Adipose tissue (tissue), 3 donors: Measurements from ENCODE around the gene LBH. TPM values are rescaled to one million over a fixed set of nuclear protein-coding genes. Genes with fewer than 3 reads are reported as not detected.

Experiments used
- H3K27ac ChIP-seq: one replicate; pipeline ENCODE4 v1.5.1; 2013; ENCODE audit warnings: low read depth, low read length
- WGBS, 3 donors: extraction: QIAGEN DNeasy Blood & Tissue Kit; methylation state at CpG; one replicate each; pipeline ENCODE4 v1.1.7; 2013; 5-methylcytosine and 5-hydroxymethylcytosine counted together
- polyA plus RNA-seq, 3 donors: library from polyadenylated mRNA; stranded (reverse); fragments of 200-250 nt; gene quantifications; one replicate each; pipeline ENCODE4 v1.2.3, GENCODE V29; 2013
- donor health status: healthy with polysubstance abuse.
- donor health status: Bipolar disorder and iron deficiency.
- donor health status: healthy.

The LBH gene
- polyA plus RNA-seq, 3 donors, result 4.8 to 15.6 (median 12.2) TPM

DNA sequence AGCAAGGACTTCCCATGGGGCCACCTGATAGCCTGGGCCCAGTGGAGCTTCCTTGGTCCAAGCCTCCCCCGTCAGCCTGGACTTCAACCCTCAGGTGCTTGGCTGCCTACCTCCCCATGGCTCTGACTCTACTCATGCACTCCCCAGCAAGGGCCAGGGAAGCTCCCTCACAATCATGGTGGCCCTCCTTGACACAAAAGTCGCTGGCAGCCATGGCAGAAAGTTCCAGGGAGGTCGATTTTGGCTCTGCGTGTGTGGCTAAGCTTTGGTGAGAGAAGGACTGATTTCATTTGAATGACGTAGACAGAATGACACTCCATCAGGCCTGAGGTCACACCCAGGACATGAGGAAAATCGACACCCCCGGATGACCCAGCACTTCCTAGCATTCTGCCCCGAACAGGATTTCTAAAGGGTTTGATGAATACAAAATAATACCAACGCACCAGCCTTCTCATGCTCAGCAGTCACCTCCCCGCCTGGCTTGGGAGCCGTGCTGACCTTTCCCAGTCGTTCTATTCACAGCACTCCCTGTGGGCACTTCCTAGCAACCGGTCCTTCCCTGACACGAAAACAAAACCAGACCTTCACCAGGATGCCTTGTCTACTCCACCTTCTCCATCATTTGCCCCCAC lies 52.7 kb downstream of the LBH start:
- WGBS, 3 donors, result 74 to 88% (median 81%) methylated on average over 14 of the region's 14 CpGs

DNA sequence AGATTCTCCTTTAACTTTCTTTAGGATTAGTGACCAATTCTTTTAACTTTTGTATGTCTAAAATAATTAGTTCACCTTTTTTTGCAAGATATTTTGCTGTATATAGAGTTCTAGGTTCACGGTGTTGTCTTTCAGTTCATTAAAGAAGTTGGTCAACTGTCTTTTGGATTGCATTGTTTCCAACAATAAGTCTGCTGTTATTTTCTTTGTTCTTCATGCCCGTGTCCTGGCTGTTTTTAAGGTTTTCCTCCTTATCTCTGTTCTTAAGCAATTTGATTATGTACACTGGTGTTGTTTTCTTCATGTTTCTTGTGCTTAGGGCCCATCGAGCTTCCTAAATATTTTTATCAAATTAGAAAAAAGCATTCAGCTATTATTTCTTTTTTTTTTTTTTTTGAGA lies 54.4 kb downstream of the LBH start:
- 92 to 94% (median 94%) methylated on average over 3 of the region's 3 CpGs for WGBS, 3 donors
- no peak overlapping the region for H3K27ac ChIP-seq

More for the DNA sequence above, 52.7 kb downstream of the LBH start:
- no peak overlapping the region for H3K27ac ChIP-seq

DNA sequence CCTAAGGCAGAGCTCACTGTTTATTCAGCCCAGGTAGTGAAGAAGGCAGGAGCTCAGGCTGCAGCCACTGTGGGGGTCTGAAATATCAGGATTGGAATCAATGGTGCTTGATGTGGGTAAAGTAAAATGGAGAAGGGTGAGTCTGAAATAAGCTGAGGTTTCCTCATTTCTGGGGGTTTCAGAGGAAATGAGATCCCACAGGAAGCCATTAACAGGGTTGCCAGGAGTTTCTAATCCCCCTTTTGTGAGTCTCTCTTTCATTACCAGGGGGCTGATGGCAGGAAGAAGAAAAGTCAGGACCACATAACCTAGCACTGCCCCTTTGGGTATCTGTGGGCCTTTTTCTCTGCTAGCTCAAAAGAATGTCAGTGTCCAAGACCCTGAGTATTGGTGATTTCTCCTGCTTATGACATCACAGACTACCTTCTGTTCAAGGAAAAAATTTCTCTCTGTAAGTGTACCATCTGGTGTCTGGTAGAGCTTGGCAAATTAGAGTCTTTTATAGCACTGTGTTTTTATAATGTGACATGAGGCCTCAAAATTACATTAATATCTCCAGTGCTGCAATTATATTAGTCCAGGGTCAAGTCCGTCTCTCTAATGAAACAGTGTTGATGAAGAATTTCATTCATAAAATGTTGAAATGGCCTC lies 56.0 kb downstream of the LBH start:
- H3K27ac ChIP-seq, result no peak overlapping the region
- WGBS, 3 donors, result 90 to 94% (median 90%) methylated on average over 1 of the region's 1 CpG

DNA sequence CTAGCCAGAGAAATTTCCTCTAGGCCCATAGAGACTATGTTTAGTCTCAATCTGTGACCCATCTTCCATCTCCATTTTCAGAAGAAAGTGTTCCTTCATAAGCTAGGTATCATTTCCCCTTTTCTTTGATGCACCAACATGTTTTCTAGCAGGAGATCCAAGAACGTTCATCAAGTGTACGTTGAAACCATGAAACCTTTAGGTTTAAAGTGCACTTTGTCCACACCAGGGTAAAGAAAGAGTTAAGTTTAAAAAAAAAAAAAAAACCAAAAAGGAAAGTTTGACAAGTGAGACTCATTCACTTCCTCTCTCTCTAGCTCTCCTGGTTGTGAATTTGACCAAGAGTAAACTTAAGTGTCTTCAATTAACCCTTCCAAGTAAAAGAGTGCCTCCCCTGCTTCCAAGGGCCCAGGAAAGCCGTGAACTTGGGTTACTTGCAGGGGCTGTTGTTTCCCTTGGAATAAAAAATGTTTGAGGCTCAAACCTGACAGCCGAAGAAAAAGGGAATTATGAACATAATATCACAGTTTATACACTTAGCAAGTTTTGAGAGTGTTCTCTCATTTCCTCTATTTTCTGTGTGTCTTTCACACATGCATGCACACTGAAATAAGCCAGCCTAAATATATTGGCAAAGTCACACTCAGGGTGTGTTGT lies 56.7 kb downstream of the LBH start:
- 69 to 77% (median 72%) methylated on average over 4 of the region's 4 CpGs for WGBS, 3 donors
- H3K27ac ChIP-seq, result no peak overlapping the region

DNA sequence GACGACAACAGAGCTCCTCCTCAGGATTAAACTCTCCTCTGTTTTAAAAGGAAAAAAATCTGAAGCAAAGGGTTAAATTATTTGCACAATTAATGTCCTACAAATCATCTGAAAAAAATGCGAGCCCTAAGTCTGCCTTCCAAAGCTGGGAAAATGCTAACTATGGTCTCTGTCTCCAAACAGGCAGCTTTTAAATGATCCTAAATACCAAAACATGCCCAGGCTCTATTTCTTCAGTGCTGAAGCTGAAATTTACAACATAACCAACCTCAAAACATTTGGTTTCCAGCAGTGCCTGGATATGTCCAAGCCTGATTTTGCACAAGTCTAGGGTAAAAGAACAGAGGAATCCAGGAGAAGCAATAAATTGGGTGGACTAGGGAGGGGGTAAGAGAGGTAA lies 57.2 kb downstream of the LBH start:
- no peak overlapping the region for H3K27ac ChIP-seq
- 60 to 69% (median 67%) methylated on average over 2 of the region's 2 CpGs for WGBS, 3 donors

DNA sequence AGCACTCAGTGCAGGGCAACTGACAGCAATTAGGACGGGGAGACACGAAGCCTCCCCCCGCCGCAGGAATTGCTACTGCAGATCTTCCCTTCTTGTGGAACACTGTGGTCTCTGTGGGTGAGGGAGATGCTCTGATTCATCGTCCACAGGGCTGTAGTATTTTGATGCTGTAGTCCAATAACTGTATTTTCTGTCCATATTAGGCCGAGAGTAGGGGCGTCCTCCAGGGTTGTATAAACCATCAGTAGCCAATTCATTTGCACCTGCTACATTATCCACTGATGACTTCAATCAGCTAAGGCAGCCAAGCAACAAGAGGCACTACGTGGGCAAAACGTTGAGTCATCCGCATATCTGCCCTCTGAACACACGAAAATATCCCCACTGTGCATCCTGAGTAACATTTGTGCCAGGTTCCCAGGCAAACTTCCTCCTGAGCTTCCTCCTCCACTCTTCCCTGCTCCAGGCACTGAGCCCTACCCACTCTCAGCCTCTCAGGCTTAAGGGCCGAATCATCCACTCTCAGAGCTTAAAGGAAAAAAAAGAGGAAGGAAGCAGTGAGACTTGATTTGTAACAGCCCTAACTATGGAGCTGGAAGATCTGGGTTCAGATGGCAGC lies 62.1 kb downstream of the LBH start:
- WGBS, 3 donors, result 54 to 67% (median 62%) methylated on average over 12 of the region's 12 CpGs
- no peak overlapping the region for H3K27ac ChIP-seq

DNA sequence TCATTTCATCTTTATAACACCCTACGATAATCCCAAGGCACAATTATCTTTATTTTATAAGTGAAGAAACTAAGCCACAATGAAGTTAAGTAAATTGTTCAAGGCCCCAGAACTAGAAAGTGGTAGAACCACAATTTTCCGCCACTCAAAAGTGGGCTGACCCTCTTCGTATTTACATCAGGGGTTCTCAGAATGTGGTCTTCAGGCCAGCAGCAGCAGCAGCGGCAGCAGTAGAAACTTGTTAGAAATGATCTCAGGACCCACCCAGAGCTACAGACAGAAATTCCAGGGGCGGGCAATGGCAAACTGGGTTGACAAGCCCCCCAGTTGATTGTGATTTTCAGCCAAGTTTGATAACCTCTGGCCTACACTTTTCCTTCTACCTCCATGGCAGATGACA lies 62.8 kb downstream of the LBH start:
- H3K27ac ChIP-seq, result no peak overlapping the region
- WGBS, 3 donors, result 92 to 97% (median 95%) methylated on average over 5 of the region's 5 CpGs

DNA sequence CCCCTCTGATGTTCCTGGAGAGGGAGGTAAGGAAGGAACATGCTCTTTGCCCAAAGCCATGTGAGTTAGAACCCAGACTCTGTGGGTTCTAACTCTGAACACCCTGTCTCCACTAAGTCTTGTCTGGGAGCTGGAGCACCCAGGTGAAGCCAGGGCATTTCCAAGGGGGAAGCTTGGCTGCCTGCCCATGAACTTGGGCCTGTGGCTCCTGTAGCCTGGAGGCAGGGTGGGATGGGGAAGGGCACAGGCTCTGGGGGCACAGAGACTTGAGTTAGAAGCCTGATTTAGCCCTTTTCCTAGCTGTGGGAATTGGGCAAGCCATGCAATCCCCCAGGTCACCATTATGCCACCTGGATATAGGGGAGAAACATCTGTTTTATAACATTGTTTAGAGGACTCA lies 65.2 kb downstream of the LBH start:
- H3K27ac ChIP-seq, result no peak overlapping the region

DNA sequence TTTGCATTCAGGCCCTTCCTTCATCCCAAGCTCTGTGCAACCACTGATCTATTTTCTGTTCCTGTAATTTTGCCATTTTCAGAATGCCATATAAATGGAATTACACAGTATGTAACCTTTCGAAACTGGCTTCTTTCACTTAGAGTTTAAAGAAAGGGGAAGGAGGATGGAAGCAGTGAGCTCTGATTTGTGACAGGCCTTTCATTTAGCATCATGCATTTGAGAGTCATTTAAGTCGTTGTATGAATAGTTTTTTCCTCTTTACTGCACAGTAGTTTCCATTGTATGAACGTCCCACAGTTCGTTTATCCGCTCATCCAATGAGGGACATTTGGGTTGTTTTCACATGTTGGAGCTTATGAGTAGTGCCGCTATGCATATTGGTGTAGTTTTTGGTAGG lies 67.0 kb downstream of the LBH start:
- 85 to 93% (median 90%) methylated on average over 6 of the region's 6 CpGs for WGBS, 3 donors
- H3K27ac ChIP-seq, result no peak overlapping the region

DNA sequence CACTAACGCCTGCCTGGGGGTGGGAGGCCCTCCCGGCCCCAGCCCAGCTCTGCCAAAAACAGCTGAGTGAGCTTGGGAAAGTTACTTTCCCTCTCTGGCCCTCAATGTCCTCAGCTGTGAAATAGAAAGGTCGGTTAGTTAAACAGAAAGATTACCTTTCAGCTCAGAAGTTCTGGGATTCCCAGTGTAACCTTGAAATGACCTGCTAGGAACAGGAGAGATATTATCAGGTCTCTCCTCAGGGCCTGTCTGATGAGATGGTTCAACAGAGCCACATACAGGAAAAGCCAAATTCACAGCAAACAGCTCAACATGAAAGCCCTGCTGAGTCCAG lies 68.8 kb downstream of the LBH start:
- 58 to 81% (median 80%) methylated on average over 3 of the region's 3 CpGs for WGBS, 3 donors
- no peak overlapping the region for H3K27ac ChIP-seq

DNA sequence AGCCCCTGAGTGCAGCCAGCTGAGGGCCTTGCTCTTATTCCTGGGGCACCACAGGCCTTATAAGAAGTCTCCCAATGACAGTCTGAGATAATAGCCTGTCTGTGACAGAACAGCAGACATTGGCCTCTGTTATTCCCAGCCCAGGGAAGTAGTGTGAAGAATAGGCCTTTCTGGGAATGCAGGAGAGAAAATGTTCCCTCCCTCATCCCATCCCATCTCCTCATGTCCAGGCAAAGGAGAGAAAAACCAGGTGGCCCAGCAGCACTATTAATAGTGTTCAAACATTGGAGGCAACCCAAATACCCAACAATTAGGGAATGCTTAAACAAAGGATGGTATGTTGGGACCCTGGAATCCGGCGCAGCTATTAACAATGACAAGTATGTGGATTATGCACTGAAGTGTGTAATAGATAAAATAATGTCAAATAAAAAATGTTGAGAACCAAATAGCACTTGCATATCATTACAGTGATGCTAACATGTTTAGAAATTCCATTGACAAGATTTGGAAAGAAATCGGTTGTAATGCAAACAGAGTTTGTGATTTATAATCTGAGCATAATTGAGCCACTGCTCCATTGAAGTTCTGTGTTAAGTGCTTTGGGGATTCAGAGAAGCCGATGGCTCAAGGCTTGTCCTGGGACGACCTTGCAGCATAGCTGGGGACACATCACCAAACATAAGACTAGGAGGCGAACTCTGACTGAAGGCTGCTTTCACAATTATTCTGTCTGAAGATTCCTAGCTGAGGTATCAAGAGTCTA lies 69.3 kb downstream of the LBH start:
- H3K27ac ChIP-seq, result no peak overlapping the region
- 63 to 72% (median 63%) methylated on average over 6 of the region's 6 CpGs for WGBS, 3 donors

DNA sequence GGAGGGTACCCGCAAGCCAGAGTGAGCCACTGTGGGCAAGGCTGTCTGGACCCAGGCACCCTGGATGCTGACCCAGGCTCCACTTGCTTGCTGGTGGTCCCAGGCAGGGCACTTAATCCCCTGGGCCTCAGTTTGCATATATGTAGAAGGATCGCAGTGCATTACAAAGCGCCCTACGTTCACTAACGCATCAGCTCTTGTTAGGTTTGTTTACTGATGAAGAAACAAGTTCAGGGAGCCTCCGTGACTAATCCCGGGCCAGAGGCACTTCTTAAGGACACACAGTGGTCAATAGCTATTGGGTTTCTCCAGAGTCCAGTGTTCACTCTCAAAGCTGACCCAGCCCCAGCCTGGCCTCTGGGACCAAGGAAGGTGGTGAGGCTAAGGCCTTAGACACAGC lies 70.2 kb downstream of the LBH start:
- WGBS, 3 donors, result 89 to 95% (median 95%) methylated on average over 7 of the region's 7 CpGs
- no peak overlapping the region for H3K27ac ChIP-seq

DNA sequence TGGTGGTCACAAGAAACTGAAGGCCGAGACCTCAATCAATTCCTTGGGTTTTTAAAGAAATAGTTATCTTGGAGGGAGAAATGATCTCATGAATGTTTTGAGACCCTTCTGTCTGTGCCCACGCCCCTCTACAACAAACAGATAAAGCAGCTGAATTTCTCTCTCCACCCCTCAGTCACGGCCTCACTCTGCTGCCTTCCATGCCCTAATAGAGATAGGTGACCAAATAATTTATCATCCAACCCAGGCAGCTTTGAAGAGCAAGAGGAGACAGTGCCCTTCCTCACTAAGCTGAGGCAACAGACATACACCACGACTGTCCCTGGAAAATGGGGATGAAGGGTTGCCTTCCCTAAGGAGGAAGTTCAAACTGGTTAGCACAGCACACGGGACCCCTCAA lies 71.2 kb downstream of the LBH start:
- no peak overlapping the region for H3K27ac ChIP-seq
- 87 to 90% (median 89%) methylated on average over 5 of the region's 5 CpGs for WGBS, 3 donors

DNA sequence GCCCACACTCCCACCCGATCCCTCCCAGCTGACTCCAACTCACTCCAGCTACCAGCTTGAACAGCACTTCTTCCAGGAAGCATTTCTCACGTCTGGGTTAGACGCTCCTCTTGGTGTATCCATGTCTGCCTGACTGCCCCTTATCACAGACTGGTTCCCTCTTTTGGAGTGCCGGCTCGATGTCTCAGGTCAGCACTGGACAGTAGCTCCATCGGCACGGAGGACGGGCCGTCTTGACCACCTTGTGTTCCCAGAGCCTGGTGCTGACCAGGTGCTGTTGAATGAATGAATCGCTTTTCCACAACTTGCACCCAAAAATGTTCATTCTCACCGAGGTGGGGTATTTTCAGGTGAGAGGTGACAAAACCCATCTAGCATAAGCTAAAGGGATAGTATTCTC lies 71.8 kb downstream of the LBH start:
- H3K27ac ChIP-seq, result no peak overlapping the region
- WGBS, 3 donors, result 93 to 95% (median 93%) methylated on average over 11 of the region's 11 CpGs

DNA sequence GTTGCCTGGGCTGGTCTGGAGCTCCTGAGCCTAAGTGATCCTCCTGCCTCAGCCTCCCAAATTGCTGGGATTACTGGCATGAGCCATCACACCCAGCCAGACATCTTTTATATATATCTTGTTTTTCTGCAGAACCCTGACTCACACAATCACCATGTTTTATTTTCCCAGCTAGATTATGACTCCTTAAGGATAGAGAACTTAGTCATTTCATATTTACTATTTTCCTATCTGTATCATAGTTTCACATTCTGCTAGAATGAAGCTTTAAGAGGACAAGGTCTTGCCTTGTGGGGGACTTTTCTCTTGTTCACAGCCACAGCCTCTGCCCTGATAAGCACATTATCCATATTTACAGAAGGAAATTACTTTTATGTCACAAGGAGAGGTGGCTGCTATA lies 73.9 kb downstream of the LBH start:
- H3K27ac ChIP-seq, result no peak overlapping the region

DNA sequence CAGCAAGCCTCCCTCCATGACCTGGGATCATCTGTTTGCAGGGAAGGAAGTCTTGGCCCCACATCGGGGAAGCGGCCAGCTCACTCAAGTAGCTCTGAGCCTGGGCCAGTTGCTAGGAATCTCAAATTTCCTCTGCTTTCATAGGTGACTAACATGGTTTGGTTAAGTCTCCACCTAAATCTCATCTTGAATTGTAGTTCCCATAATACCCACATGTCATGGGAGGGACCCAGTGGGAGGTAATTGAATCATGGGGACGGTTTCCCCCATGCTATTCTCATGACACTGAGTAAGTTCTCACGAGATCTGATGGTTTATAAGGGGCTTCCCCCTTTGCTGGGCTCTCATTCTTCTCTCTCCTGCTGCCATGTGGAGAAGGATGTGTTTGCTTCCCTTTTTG lies 75.2 kb downstream of the LBH start:
- WGBS, 3 donors, result 91 to 93% (median 93%) methylated on average over 4 of the region's 4 CpGs
- H3K27ac ChIP-seq, result no peak overlapping the region

DNA sequence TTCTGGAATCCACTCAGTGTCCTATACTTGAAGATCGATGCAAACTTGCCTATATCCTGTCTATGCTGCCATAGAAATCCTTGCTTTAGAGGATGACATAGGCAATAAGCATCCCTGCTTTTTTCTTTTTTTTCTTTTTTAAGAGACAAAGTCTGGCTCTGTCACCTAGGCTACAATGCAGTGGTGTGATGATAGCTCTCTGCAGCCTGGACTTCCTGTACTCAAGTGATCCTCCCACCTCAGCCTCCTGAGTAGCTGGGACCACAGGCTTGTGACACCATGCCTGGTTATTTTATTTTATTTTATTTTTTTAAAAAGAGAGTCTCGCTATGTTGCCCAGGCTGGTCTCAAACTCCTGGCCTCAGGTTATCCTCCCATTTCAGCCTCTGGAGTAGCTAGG lies 76.9 kb downstream of the LBH start:
- 95 to 98% (median 95%) methylated on average over 2 of the region's 2 CpGs for WGBS, 3 donors
- no peak overlapping the region for H3K27ac ChIP-seq
